Astrocyte (in vitro differentiated cells and primary cell): ENCODE measurements around the gene NHLRC2. TPM values are rescaled to one million over a fixed set of nuclear protein-coding genes. Genes with fewer than 3 reads are reported as not detected.

ENCODE experiments used
- DNase-seq: peaks from one replicate; pipeline ENCODE4 v3.0.0-alpha.2; 2010; ENCODE audit warnings: low read depth
- FAIRE-seq: peaks from 2 replicates; lab custom pipeline; 2011; peaks lifted over from hg19 to GRCh38; lab: Jason Lieb, UNC
- H2AFZ ChIP-seq: 2 replicates; pipeline ENCODE4 v1.6.0; 2012; ENCODE audit warnings: low read depth, low read length, inconsistent platforms
- H3K27ac ChIP-seq: 2 replicates; pipeline ENCODE4 v1.5.1; 2011; ENCODE audit warnings: low read depth, low read length, inconsistent platforms
- H3K27me3 ChIP-seq: 2 replicates; pipeline ENCODE4 v1.6.0; 2011; ENCODE audit warnings: low read length, inconsistent platforms; ENCODE audit not compliant: insufficient read depth
- H3K36me3 ChIP-seq: 2 replicates; pipeline ENCODE4 v1.5.1; 2011; ENCODE audit warnings: low read length, inconsistent platforms; ENCODE audit not compliant: insufficient read depth
- H3K4me1 ChIP-seq: 2 replicates; pipeline ENCODE4 v1.5.1; 2011; ENCODE audit warnings: low read length, inconsistent platforms; ENCODE audit not compliant: insufficient read depth
- H3K4me2 ChIP-seq: 2 replicates; pipeline ENCODE4 v1.6.0; 2012; ENCODE audit warnings: low read length, inconsistent platforms
- H3K4me3 ChIP-seq: 2 replicates; pipeline ENCODE4 v1.5.1; 2011; ENCODE audit warnings: low read depth, mild to moderate bottlenecking, low read length, inconsistent platforms; ENCODE audit not compliant: insufficient read depth
- H3K79me2 ChIP-seq: 2 replicates; pipeline ENCODE4 v1.6.0; 2012; ENCODE audit warnings: mild to moderate bottlenecking, low read length, inconsistent platforms; ENCODE audit not compliant: insufficient read depth
- H3K9ac ChIP-seq: 2 replicates; pipeline ENCODE4 v1.6.0; 2012; ENCODE audit warnings: mild to moderate bottlenecking, low read length, inconsistent platforms
- H3K9me3 ChIP-seq: 2 replicates; pipeline ENCODE4 v1.5.1; 2012; ENCODE audit warnings: low read depth, mild to moderate bottlenecking, low read length, inconsistent platforms; ENCODE audit not compliant: insufficient read depth
- H4K20me1 ChIP-seq: 2 replicates; pipeline ENCODE4 v1.6.0; 2012; ENCODE audit warnings: low read length, inconsistent platforms; ENCODE audit not compliant: insufficient read depth
- H3K27ac Mint-ChIP-seq: one replicate; pipeline ENCODE4 v1.8.0; 2021; ENCODE audit warnings: mild to moderate bottlenecking, mixed read lengths; ENCODE audit not compliant: unreplicated experiment
- H3K27me3 Mint-ChIP-seq: one replicate; pipeline ENCODE4 v1.8.0; 2021; ENCODE audit warnings: low read depth, mixed read lengths; ENCODE audit not compliant: unreplicated experiment
- H3K36me3 Mint-ChIP-seq: one replicate; pipeline ENCODE4 v1.8.0; 2021; ENCODE audit warnings: low read depth, mixed read lengths; ENCODE audit not compliant: unreplicated experiment
- H3K4me1 Mint-ChIP-seq: one replicate; pipeline ENCODE4 v1.8.0; 2021; ENCODE audit warnings: low read depth, mixed read lengths; ENCODE audit not compliant: unreplicated experiment
- H3K4me3 Mint-ChIP-seq: one replicate; pipeline ENCODE4 v1.8.0; 2021; ENCODE audit warnings: mild to moderate bottlenecking, moderate library complexity, mixed read lengths; ENCODE audit not compliant: unreplicated experiment
- H3K9me3 Mint-ChIP-seq: one replicate; pipeline ENCODE4 v1.8.0; 2021; ENCODE audit warnings: mild to moderate bottlenecking, mixed read lengths; ENCODE audit not compliant: unreplicated experiment
- EZH2 ChIP-seq: IDR thresholded peaks from 2 replicates; pipeline ENCODE4 v1.6.1; 2012; ENCODE audit warnings: mild to moderate bottlenecking, low read length, inconsistent platforms; ENCODE audit not compliant: insufficient read depth
- total RNA-seq: library from RNA; stranded (reverse); gene quantifications from 2 replicates; pipeline ENCODE4 v1.2.1, GENCODE V29; 2021
- TF ChIP-seq, protein P1 (sequence below): IDR thresholded peaks from 2 replicates; pipeline ENCODE4 v1.5.1; 2011; ENCODE audit warnings: low read depth, mild to moderate bottlenecking, inconsistent platforms, low read length, moderate library complexity; ENCODE audit not compliant: insufficient read depth

The NHLRC2 gene
- total RNA-seq, 1 donor from 2014 or later, result 16.9 TPM

DNA sequence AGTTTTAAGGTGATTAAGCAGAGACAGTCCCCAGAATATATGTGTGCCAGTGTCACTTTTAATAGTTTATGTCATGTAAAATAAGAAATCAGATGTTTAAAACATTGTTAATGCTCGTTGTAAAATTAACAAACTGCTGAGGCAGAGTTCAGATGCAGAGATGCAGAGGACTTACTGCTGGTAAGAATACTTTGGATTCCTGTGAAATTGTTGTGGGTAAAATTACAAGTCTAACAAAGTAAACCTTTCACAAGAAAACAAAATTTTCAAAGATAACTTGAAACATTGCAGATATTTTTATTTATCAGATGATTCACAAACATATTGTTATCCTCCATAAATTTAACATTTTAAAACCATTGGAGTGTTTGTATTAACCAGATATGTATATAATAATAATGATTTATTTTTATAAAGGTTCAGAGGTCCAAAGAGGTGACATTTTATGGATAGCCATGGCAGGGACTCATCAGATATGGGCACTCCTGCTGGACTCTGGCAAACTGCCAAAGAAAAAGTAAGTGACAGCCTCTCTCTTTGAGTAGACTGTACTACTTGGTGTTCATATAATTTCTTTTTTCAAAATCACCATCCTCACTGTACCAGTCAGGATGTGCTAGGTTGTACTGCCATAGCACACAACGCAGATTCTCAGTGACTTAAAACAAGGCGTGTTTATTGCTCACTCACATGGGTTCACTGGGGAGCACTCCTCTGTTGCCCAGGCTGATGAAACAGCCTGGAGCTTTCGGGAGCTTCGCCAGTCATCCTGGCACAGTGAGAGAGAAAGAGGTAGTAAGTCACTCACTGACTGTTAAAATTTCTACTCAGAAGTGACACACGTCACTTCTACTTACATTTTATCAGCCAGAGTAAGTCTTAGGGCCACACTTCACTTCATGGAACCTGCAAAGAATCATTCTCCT, 43.5 kb downstream of the NHLRC2 start:
- H4K20me1 ChIP-seq, result no peaks in the 10 kb centered on the region
- H3K36me3 ChIP-seq, result peaks cover 11% of the 10 kb centered on the region
- H3K4me1 ChIP-seq, result no peaks in the 10 kb centered on the region
- H3K4me1 Mint-ChIP-seq, result peaks cover 16% of the 10 kb centered on the region
- no peak for DNase-seq
- TF ChIP-seq EZH2, result no peak
- TF ChIP-seq, protein P1, sequence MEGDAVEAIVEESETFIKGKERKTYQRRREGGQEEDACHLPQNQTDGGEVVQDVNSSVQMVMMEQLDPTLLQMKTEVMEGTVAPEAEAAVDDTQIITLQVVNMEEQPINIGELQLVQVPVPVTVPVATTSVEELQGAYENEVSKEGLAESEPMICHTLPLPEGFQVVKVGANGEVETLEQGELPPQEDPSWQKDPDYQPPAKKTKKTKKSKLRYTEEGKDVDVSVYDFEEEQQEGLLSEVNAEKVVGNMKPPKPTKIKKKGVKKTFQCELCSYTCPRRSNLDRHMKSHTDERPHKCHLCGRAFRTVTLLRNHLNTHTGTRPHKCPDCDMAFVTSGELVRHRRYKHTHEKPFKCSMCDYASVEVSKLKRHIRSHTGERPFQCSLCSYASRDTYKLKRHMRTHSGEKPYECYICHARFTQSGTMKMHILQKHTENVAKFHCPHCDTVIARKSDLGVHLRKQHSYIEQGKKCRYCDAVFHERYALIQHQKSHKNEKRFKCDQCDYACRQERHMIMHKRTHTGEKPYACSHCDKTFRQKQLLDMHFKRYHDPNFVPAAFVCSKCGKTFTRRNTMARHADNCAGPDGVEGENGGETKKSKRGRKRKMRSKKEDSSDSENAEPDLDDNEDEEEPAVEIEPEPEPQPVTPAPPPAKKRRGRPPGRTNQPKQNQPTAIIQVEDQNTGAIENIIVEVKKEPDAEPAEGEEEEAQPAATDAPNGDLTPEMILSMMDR, result no peak
- H3K27ac Mint-ChIP-seq, result no peak overlapping the region
- H3K36me3 Mint-ChIP-seq, result no peaks in the 10 kb centered on the region
- no peaks in the 10 kb centered on the region for H3K9me3 ChIP-seq
- no peaks in the 10 kb centered on the region for H3K27me3 Mint-ChIP-seq
- H2AFZ ChIP-seq, result no peak overlapping the region
- H3K4me3 ChIP-seq, result no peak overlapping the region
- no peak for FAIRE-seq
- no peak overlapping the region for H3K4me2 ChIP-seq
- no peak overlapping the region for H3K27ac ChIP-seq
- H3K4me3 Mint-ChIP-seq, result no peak overlapping the region
- no peaks in the 10 kb centered on the region for H3K9me3 Mint-ChIP-seq
- no peak overlapping the region for H3K9ac ChIP-seq
- no peaks in the 10 kb centered on the region for H3K79me2 ChIP-seq
- no peaks in the 10 kb centered on the region for H3K27me3 ChIP-seq

DNA sequence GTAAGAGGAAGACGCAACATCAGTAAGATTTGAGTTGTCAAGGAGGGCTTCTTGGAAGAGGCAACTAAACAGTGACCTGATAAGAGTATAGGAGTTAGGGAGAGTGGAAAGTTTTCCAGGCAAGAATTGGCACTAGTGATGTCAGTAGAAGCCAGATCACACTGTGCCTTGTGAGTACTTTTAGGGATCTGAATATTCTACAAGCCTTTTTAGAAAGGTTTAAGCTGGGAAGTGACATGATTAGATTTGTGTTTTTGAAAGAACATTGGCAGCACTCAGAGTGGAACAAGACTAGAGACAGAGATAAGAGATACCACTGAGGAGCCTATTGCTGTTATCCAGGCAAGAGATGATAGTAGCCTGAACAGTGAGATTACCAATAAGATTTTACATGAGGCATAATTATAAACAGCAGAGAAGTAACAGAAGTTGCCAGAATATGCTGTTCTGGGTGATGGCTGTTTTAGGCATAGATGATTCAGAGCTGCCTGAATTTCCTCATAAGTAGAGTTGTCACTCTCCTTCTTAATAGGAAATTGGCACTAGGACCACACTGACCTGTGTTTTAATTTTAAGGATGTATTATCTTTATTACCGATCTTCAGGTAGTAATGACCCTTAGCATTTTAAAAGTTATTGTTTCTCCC, 45.6 kb downstream of the NHLRC2 start:
- Mint-ChIP-seq H3K4me1 (peaks cover 14% of the 10 kb centered on the region), H3K27me3 (no peaks in the 10 kb centered on the region), H3K27ac (no peak overlapping the region), H3K4me3 (no peak overlapping the region), H3K9me3 (no peaks in the 10 kb centered on the region), H3K36me3 (peaks cover under 1% of the 10 kb centered on the region)
- H3K27ac ChIP-seq, result no peak overlapping the region
- no peak overlapping the region for H3K4me2 ChIP-seq
- H3K4me3 ChIP-seq, result no peak overlapping the region
- H3K79me2 ChIP-seq, result no peaks in the 10 kb centered on the region
- peaks cover 16% of the 10 kb centered on the region for H3K36me3 ChIP-seq
- TF ChIP-seq EZH2, result no peak
- TF ChIP-seq, protein P1, result no peak
- no peak overlapping the region for H3K9ac ChIP-seq
- H3K27me3 ChIP-seq, result no peaks in the 10 kb centered on the region
- no peaks in the 10 kb centered on the region for H4K20me1 ChIP-seq
- H3K9me3 ChIP-seq, result no peaks in the 10 kb centered on the region
- FAIRE-seq, result no peak
- H2AFZ ChIP-seq, result no peak overlapping the region
- no peaks in the 10 kb centered on the region for H3K4me1 ChIP-seq
- no peak for DNase-seq
